ENCODE data around the gene POFUT1. TPM values are rescaled to one million over a fixed set of nuclear protein-coding genes. Genes with fewer than 3 reads are reported as not detected.
A peak's percentile ranks its signal among the peaks of the same experiment; 100 is the strongest.
"Not testable (repeated sequence)": the region's sequence is repeated elsewhere in the genome, so short reads cannot be mapped to it uniquely, and the experiment has no call there.

POFUT1 gene
- total RNA-seq, 6 experiments from 2014 or later, result 64.1 to 83.7 (median 74.6) TPM

DNA sequence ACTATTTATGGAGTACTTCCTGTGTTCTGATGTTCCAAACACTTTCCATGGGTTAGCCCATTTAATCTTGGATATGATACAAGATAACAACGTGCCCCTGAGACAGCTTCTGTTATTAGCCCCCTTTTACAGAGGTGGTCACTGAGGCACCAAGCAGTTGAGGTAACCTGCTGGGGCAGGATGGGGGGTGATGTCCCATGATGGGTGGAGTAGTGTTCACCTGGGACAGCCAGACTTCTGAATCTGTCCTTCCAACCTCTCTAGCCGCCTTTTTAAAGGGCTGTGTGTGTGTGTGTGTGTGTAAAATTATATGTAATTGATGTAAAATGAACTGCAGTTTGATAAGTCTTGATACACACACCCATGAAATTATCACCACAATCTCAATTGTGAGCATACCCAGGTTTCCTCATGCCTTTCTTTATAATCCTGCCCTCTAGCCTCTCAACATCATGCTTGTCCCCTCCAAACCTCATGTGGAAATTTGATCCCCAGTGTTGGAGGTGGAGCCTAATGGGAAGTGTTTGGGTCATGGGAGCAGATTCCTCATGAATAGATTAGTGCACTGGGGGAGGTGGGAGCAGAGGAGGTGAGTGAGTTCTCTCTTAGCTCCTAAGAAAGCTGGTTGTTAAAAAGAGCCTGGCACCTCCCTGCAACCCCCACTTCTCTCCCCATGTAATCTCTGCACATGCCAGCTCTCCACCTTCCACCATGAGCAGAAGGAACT is 39.3 kb upstream of the POFUT1 start:
- Mint-ChIP-seq H3K27ac (no peak overlapping the region), H3K27me3 (ENCODE audit: insufficient read depth) (peaks cover 3% of the 10 kb centered on the region), H3K4me3 (no peak overlapping the region), H3K4me1 (ENCODE audit: low read depth) (peaks cover 9% of the 10 kb centered on the region), H3K36me3 (ENCODE audit: low read depth) (peaks cover 33% of the 10 kb centered on the region), H3K9me3 (no peaks in the 10 kb centered on the region)
- DNase-seq, result peak; percentile 3
- TF ChIP-seq CTCF (IDR thresholded peaks at IDR 0.05), result no peak

- not testable (repeated sequence) for H3K27ac Mint-ChIP-seq; H3K4me1 Mint-ChIP-seq (ENCODE audit: low read depth); H3K36me3 Mint-ChIP-seq (ENCODE audit: low read depth); H3K27me3 Mint-ChIP-seq (ENCODE audit: insufficient read depth); H3K4me3 Mint-ChIP-seq; H3K9me3 Mint-ChIP-seq; DNase-seq
Observed at GRCh38 chr20:32177696-32178095, 30.0 kb upstream of the POFUT1 start.

- no peak for TF ChIP-seq CTCF (IDR thresholded peaks at IDR 0.05)
- H3K27me3 Mint-ChIP-seq (ENCODE audit: insufficient read depth), result no peaks in the 10 kb centered on the region
- peaks cover 5% of the 10 kb centered on the region; the same call in 1 of the 2 replicates for H3K36me3 Mint-ChIP-seq (ENCODE audit: low read depth)
- no peak overlapping the region for H3K27ac Mint-ChIP-seq
- no peaks in the 10 kb centered on the region for H3K9me3 Mint-ChIP-seq
- H3K4me1 Mint-ChIP-seq (ENCODE audit: low read depth), result no peaks in the 10 kb centered on the region
- DNase-seq, result no peak
- H3K4me3 Mint-ChIP-seq, result no peak overlapping the region
Observed at GRCh38 chr20:32179515-32179914, 28.2 kb upstream of the POFUT1 start.

DNA sequence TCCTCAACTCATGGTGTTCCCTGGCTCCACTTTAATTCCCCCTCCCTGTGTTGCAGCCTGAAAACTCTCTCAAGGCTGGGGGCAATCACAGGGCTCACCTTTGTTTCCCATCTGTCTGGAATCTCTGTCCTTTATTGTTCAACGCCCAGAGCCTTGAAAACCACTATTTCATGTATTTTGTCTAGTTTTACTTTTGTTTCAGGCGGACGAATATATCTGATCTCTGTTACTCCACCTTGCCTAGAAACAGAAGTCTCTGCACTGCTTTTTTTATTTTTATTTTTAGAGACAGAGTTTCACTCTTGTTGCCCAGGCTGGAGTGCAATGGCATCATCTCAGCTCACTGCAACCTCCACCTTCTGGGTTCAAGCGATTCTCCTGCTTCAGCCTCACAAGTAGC is 27.7 kb upstream of the POFUT1 start:
- no peaks in the 10 kb centered on the region for H3K4me1 Mint-ChIP-seq (ENCODE audit: low read depth)
- no peaks in the 10 kb centered on the region for H3K9me3 Mint-ChIP-seq
- H3K36me3 Mint-ChIP-seq (ENCODE audit: low read depth), result peaks cover 5% of the 10 kb centered on the region; the same call in 1 of the 2 replicates
- no peak for DNase-seq
- no peak overlapping the region for H3K27ac Mint-ChIP-seq
- no peak overlapping the region for H3K4me3 Mint-ChIP-seq
- H3K27me3 Mint-ChIP-seq (ENCODE audit: insufficient read depth), result no peaks in the 10 kb centered on the region
- no peak for TF ChIP-seq CTCF (IDR thresholded peaks at IDR 0.05)

GRCh38 chr20:32181606-32182005 is 26.1 kb upstream of the POFUT1 start:
- H3K27ac Mint-ChIP-seq, result no peak overlapping the region
- no peaks in the 10 kb centered on the region for H3K27me3 Mint-ChIP-seq (ENCODE audit: insufficient read depth)
- TF ChIP-seq CTCF (IDR thresholded peaks at IDR 0.05), result no peak
- peaks cover 5% of the 10 kb centered on the region; the same call in 1 of the 2 replicates for H3K36me3 Mint-ChIP-seq (ENCODE audit: low read depth)
- no peaks in the 10 kb centered on the region for H3K9me3 Mint-ChIP-seq
- no peak for DNase-seq
- H3K4me1 Mint-ChIP-seq (ENCODE audit: low read depth), result no peaks in the 10 kb centered on the region
- no peak overlapping the region for H3K4me3 Mint-ChIP-seq

- Mint-ChIP-seq H3K4me1 (ENCODE audit: low read depth) (no peaks in the 10 kb centered on the region), H3K27me3 (ENCODE audit: insufficient read depth) (no peaks in the 10 kb centered on the region; the same call in 1 of the 2 replicates), H3K4me3 (no peak overlapping the region), H3K36me3 (ENCODE audit: low read depth) (no peaks in the 10 kb centered on the region), H3K27ac (no peak overlapping the region), H3K9me3 (no peaks in the 10 kb centered on the region)
- DNase-seq, result no peak
- TF ChIP-seq CTCF (IDR thresholded peaks at IDR 0.05), result no peak
Observed at GRCh38 chr20:32183947-32184635, 23.6 kb upstream of the POFUT1 start.

Measured in HFFc6 (cell line).